ENCODE measurements around the gene UQCC3. TPM values are rescaled to one million over a fixed set of nuclear protein-coding genes. Genes with fewer than 3 reads are reported as not detected.

UQCC3 gene
- total and polyA plus RNA-seq, 2 of the 4 experiments (the other 2 are of a cell fraction) = 5.7 to 9.7 TPM

- H3K27ac ChIP-seq (ENCODE audit: insufficient read depth, low read length) = peak overlapping the region; percentile 96
- ChIA-PET POLR2A (ENCODE audit: unreplicated experiment) (no interaction called here), CTCF (no interaction called here)
- peak overlapping the region; percentile 35 for H3K56ac ChIP-seq (ENCODE audit: extremely low read depth, insufficient read depth, low read length)
- BruUV-seq (replicated peaks) = no TSS peak
- H3K9ac ChIP-seq (ENCODE audit: low read depth, low read length) = peak overlapping the region; percentile 96
- H3K9me3 ChIP-seq (ENCODE audit: control insufficient read depth, insufficient read depth, low read length) = no peaks in the 10 kb centered on the region
- peak overlapping the region; percentile 23; the same call in 1 of the 2 replicates for H4K91ac ChIP-seq (ENCODE audit: insufficient read depth, low read depth, low read length)
- no peak overlapping the region for H2BK15ac ChIP-seq (ENCODE audit: low read depth, low read length)
- peaks cover 8% of the 10 kb centered on the region for H3K4me1 ChIP-seq (ENCODE audit: control insufficient read depth, insufficient read depth, low read length)
- no peak overlapping the region for H2BK120ac ChIP-seq (ENCODE audit: low read depth, low read length)
- H4K5ac ChIP-seq (ENCODE audit: low read depth, low read length) = peak overlapping the region; percentile 72
- H4K20me1 ChIP-seq (ENCODE audit: insufficient read depth, low read length) = no peaks in the 10 kb centered on the region
- peak overlapping the region; percentile 81 to 98; a peak in 1 of 4 replicates for H4K8ac ChIP-seq (ENCODE audit: low read depth in 2 of 2, low read length in 2 of 2)
- DNase-seq (no peak), ATAC-seq (ENCODE audit: low read depth) (no peak; the same call in 1 of the 2 replicates)
- H2AK5ac ChIP-seq (ENCODE audit: low read depth, low read length) = peak overlapping the region; percentile 76
- H2AFZ ChIP-seq (replicated peaks; ENCODE audit: low read length, poor library complexity) = peak overlapping the region; percentile 97
- peak overlapping the region; percentile 79 for H3K4ac ChIP-seq (ENCODE audit: low read depth, low read length)
- peak overlapping the region; percentile 15; the same call in 1 of the 2 replicates for H3K23ac ChIP-seq (ENCODE audit: low read depth, low read length)
- in situ Hi-C loops (cut with MboI; ENCODE audit: low sequenced_read_pairs) (no loop called here), intact Hi-C loops (cut with micrococcal nuclease) (no loop called here), dilution Hi-C loops (cut with HindIII; ENCODE audit: low sequenced_read_pairs, unreplicated experiment) (no loop called here)
- H2BK20ac ChIP-seq (ENCODE audit: low read depth, low read length) = no peak overlapping the region
- H3K4me3 ChIP-seq (ENCODE audit: insufficient read depth, low read depth, low read length) = peak overlapping the region; percentile 94
- 0 out of 2 replicates have a peak overlapping the region, but pooled peaks have one; percentile 76 for H3K14ac ChIP-seq (replicated peaks; ENCODE audit: low read depth, low read length)
- H3K9me1 ChIP-seq (ENCODE audit: insufficient read depth, low read length) = peaks cover 4% of the 10 kb centered on the region; the same call in 1 of the 2 replicates
- H3K79me1 ChIP-seq (ENCODE audit: low read depth in 1 of 2, low read length in 2 of 2) = peaks cover 6 to 28% of the 10 kb centered on the region in 2 experiments; a peak in 3 of 4 replicates
- H2BK5ac ChIP-seq (ENCODE audit: low read depth, low read length, poor library complexity, severe bottlenecking) = peak overlapping the region; percentile 68
- H3K27me3 ChIP-seq (ENCODE audit: control insufficient read depth, insufficient read depth, low read length) = no peaks in the 10 kb centered on the region
- TF ChIP-seq, protein P1, sequence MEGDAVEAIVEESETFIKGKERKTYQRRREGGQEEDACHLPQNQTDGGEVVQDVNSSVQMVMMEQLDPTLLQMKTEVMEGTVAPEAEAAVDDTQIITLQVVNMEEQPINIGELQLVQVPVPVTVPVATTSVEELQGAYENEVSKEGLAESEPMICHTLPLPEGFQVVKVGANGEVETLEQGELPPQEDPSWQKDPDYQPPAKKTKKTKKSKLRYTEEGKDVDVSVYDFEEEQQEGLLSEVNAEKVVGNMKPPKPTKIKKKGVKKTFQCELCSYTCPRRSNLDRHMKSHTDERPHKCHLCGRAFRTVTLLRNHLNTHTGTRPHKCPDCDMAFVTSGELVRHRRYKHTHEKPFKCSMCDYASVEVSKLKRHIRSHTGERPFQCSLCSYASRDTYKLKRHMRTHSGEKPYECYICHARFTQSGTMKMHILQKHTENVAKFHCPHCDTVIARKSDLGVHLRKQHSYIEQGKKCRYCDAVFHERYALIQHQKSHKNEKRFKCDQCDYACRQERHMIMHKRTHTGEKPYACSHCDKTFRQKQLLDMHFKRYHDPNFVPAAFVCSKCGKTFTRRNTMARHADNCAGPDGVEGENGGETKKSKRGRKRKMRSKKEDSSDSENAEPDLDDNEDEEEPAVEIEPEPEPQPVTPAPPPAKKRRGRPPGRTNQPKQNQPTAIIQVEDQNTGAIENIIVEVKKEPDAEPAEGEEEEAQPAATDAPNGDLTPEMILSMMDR (conservative IDR thresholded peaks at IDR 0.05; ENCODE audit: low read depth, low read length) = no peak
- TF ChIP-seq RFX5 (IDR thresholded peaks at IDR 0.05; ENCODE audit: low read depth, low read length) (no peak), CEBPB (IDR thresholded peaks at IDR 0.05; ENCODE audit: low read depth, low read length) (no peak), FOS (IDR thresholded peaks at IDR 0.05; ENCODE audit: low read depth, low read length) (no peak), BHLHE40 (IDR thresholded peaks at IDR 0.05; ENCODE audit: low read depth, low read length) (no peak), SMC3 (IDR thresholded peaks at IDR 0.05; ENCODE audit: low read depth, low read length) (no peak), RAD21 (IDR thresholded peaks at IDR 0.05; ENCODE audit: low read length) (no peak), USF2 (IDR thresholded peaks at IDR 0.05; ENCODE audit: low read depth, low read length) (no peak), MAFK (IDR thresholded peaks at IDR 0.05; ENCODE audit: low read depth, low read length) (no peak), RCOR1 (IDR thresholded peaks at IDR 0.05; ENCODE audit: insufficient replicate concordance, low read length) (no peak)
- TF ChIP-seq, protein P2, sequence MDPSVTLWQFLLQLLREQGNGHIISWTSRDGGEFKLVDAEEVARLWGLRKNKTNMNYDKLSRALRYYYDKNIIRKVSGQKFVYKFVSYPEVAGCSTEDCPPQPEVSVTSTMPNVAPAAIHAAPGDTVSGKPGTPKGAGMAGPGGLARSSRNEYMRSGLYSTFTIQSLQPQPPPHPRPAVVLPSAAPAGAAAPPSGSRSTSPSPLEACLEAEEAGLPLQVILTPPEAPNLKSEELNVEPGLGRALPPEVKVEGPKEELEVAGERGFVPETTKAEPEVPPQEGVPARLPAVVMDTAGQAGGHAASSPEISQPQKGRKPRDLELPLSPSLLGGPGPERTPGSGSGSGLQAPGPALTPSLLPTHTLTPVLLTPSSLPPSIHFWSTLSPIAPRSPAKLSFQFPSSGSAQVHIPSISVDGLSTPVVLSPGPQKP (IDR thresholded peaks at IDR 0.05; ENCODE audit: borderline replicate concordance, low read depth, low read length) = no peak
- no peak overlapping the region for H3K18ac ChIP-seq (ENCODE audit: low read depth, low read length)
- peak overlapping the region; percentile 98 for H2AK9ac ChIP-seq (replicated peaks; ENCODE audit: low read depth, low read length, poor library complexity)
- 0% methylated on average over 4 of the region's 16 CpGs; no CpG with 5 or more reads in 1 of the 2 experiments for WGBS, 2 experiments (ENCODE audit: extremely low coverage in 2 of 2, insufficient read length in 1 of 2)
- peak overlapping the region; percentile 99 for H3K4me2 ChIP-seq (ENCODE audit: low read depth, low read length)
- peaks cover 17% of the 10 kb centered on the region for H3K36me3 ChIP-seq (ENCODE audit: control insufficient read depth, insufficient read depth, low read length)
These were observed 6.9 kb downstream of the UQCC3 start for GRCh38 chr11:62678433-62678769.

Measured in IMR-90 (cell line).